HepG2 (cell line): ENCODE measurements around the gene CAVIN2. TPM values are rescaled to one million over a fixed set of nuclear protein-coding genes. Genes with fewer than 3 reads are reported as not detected.

Source experiments
- ATM ChIP-seq: fragments of 450-650 bp; IDR thresholded peaks from 2 replicates; pipeline ENCODE4 v1.7.1; 2017; ENCODE audit warnings: mild to moderate bottlenecking, borderline replicate concordance
- ATRX ChIP-seq: sonication (generic); formaldehyde crosslinking; IDR thresholded peaks from 2 replicates; pipeline ENCODE4 v1.4.0; 2020; ENCODE audit warnings: missing genetic modification reagents, borderline replicate concordance
- CEBPB ChIP-seq: IDR thresholded peaks from 2 replicates; pipeline ENCODE4 v1.6.1; 2011; ENCODE audit warnings: low read depth, low read length, improper control_type of control experiment, borderline replicate concordance
- CEBPZ ChIP-seq: IDR thresholded peaks from 2 replicates; pipeline ENCODE4 v1.6.1; 2012; ENCODE audit warnings: low read length, improper control_type of control experiment
- EHMT2 ChIP-seq: fragments of 200-600 bp; sonication (generic); IDR thresholded peaks from 2 replicates; pipeline ENCODE4 v1.7.0; 2017; ENCODE audit warnings: antibody characterized with exemption, low read depth, low read length, borderline replicate concordance
- ELF3 ChIP-seq: IDR thresholded peaks from 2 replicates; pipeline ENCODE4 v1.6.1; 2016; ENCODE audit warnings: missing genetic modification reagents, missing compliant biosample characterization
- FOXA3 ChIP-seq: IDR thresholded peaks from 2 replicates; pipeline ENCODE4 v1.6.1; 2016; ENCODE audit warnings: missing genetic modification reagents, missing compliant biosample characterization
- HOXA3 ChIP-seq: sonication (generic); formaldehyde crosslinking; IDR thresholded peaks from 2 replicates; pipeline ENCODE4 v1.5.0; 2020; ENCODE audit warnings: missing genetic modification reagents
- MED13 ChIP-seq: sonication (generic); formaldehyde crosslinking; IDR thresholded peaks from 2 replicates; pipeline ENCODE4 v1.5.0; 2020; ENCODE audit warnings: missing genetic modification reagents
- NFE2L2 ChIP-seq: fragments of 150-350 bp; IDR thresholded peaks from 2 replicates; pipeline ENCODE4 v1.6.1; 2014; ENCODE audit warnings: low read length
- NFIB ChIP-seq: sonication (generic); formaldehyde crosslinking; IDR thresholded peaks from 2 replicates; pipeline ENCODE4 v1.9.0; 2021; ENCODE audit warnings: missing genetic modification reagents, mild to moderate bottlenecking, borderline replicate concordance
- RORA ChIP-seq: sonication (generic); formaldehyde crosslinking; IDR thresholded peaks from 2 replicates; pipeline ENCODE4 v1.5.0; 2020; ENCODE audit warnings: mild to moderate bottlenecking, missing genetic modification reagents, moderate library complexity
- SAP130 ChIP-seq: IDR thresholded peaks from 2 replicates; pipeline ENCODE4 v1.6.1; 2016; ENCODE audit warnings: low read depth
- TCF7 ChIP-seq: sonication (generic); IDR thresholded peaks from 2 replicates; pipeline ENCODE4 v1.6.1; 2016; ENCODE audit warnings: antibody characterized with exemption, low read depth
- TEF ChIP-seq: sonication (generic); formaldehyde crosslinking; IDR thresholded peaks from 2 replicates; pipeline ENCODE4 v1.5.0; 2020; ENCODE audit warnings: missing genetic modification reagents
- TFE3 ChIP-seq: IDR thresholded peaks from 2 replicates; pipeline ENCODE4 v1.6.1; 2016
- ZBTB14 ChIP-seq: sonication (generic); formaldehyde crosslinking; IDR thresholded peaks from 2 replicates; pipeline ENCODE4 v1.4.0; 2020; ENCODE audit warnings: missing genetic modification reagents
- ZNF234 ChIP-seq: sonication (generic); formaldehyde crosslinking; conservative IDR thresholded peaks from 2 replicates; pipeline ENCODE4 v1.5.1; 2020; ENCODE audit warnings: mild to moderate bottlenecking, missing genetic modification reagents
- ZNF331 ChIP-seq: sonication (generic); formaldehyde crosslinking; IDR thresholded peaks from 2 replicates; pipeline ENCODE4 v1.4.0; 2020; ENCODE audit warnings: missing genetic modification reagents
- ZNF430 ChIP-seq: sonication (generic); formaldehyde crosslinking; IDR thresholded peaks from 2 replicates; pipeline ENCODE4 v1.9.0; 2021; ENCODE audit warnings: mild to moderate bottlenecking, missing genetic modification reagents
- ZNF547 ChIP-seq: sonication (generic); formaldehyde crosslinking; IDR thresholded peaks from 2 replicates; pipeline ENCODE4 v1.5.1; 2020; ENCODE audit warnings: mild to moderate bottlenecking, missing genetic modification reagents
- ZNF567 ChIP-seq: sonication (generic); formaldehyde crosslinking; IDR thresholded peaks from 2 replicates; pipeline ENCODE4 v1.8.1; 2023; ENCODE audit warnings: mild to moderate bottlenecking, missing genetic modification reagents, borderline replicate concordance
- ZNF615 ChIP-seq: sonication (generic); formaldehyde crosslinking; IDR thresholded peaks from 2 replicates; pipeline ENCODE4 v1.5.0; 2020; ENCODE audit warnings: mild to moderate bottlenecking, missing genetic modification reagents, borderline replicate concordance
- ZNF75D ChIP-seq: sonication (generic); formaldehyde crosslinking; IDR thresholded peaks from 2 replicates; pipeline ENCODE4 v1.8.1; 2023; ENCODE audit warnings: missing genetic modification reagents, mild to moderate bottlenecking, borderline replicate concordance
- ZNF792 ChIP-seq: IDR thresholded peaks from 2 replicates; pipeline ENCODE4 v1.6.1; 2016
- polyA plus RNA-seq, 8 experiments: library from polyadenylated mRNA; depleted of rRNA in 3 of 8; stranded (reverse) in 7 of 8; unstranded in 1 of 8; fragments of >200 nt; fragmentation: Illumina TruSeq in 4 of 8; extraction: Trizol in 4 of 8; gene quantifications; 2 replicates each; pipeline versions ENCODE4 v1.2.1 to v1.2.3, GENCODE V29; 2011 to 2016; ENCODE audit warnings: low read depth in 4 of 8, missing spikeins in 1 of 8, mixed read lengths in 1 of 8; ENCODE audit not compliant: insufficient read depth in 1 of 8
- total RNA-seq, 5 experiments: library from RNA; depleted of rRNA; stranded (reverse); fragments of >200 nt; fragmentation: Illumina TruSeq; extraction: Trizol; gene quantifications; 2 replicates each; pipeline ENCODE4 v1.2.3, GENCODE V29; 2016; ENCODE audit warnings: low read depth in 1 of 5

Gene CAVIN2
- total and polyA plus RNA-seq, 2 of the 13 experiments (the other 11 are each of a cell fraction or from before 2014, with no cell fraction given), result 7.6 to 38.8 TPM

DNA sequence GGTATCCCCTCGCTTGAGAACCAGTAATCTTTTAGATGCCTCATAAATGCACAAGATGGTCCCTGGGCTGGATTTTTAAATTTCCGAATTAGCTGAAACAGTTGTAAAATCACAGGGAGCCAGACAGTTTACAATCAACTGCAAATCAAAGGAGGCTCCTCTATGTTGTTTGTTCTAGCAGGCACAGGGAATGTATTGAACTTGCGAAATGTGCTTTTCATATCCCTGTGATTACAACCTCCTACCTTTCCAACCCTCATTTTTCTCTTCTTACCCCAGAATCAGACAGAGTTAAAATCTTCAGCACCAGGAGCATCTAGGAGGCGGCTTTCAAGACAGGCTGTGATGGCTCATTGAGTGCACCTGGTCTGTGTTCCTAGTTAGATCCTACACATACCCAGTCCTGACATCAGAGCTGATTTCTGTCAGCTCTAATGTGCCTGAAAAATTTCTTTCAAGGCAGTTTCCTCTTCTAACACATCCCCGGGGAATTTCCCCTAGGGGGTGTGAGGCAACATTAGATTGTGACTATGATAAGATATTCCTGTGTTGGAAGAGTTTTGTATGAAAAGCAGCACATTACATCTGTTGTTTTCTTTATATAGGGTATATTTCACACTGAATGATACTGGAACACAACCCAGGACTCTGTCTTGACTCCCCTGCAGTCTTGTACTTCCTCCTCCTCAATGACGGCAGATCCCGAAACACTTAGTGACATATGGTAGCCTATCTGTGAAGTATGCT, 17.9 kb upstream of the CAVIN2 start (continued):
- peak; percentile 22 for TF ChIP-seq SAP130 (CRISPR knock-in tag)
- TF ChIP-seq MED13, result no peak
- no peak for TF ChIP-seq CEBPZ
- TF ChIP-seq ZNF792 (CRISPR knock-in tag), result no peak
- no peak for TF ChIP-seq ATM
- no peak for TF ChIP-seq ZNF234 (CRISPR knock-in tag)
- no peak for TF ChIP-seq NFIB (CRISPR knock-in tag)
- no peak for TF ChIP-seq TFE3 (CRISPR knock-in tag)
- no peak for TF ChIP-seq RORA (CRISPR knock-in tag)
- peak; percentile 70 for TF ChIP-seq TCF7
- TF ChIP-seq ELF3 (CRISPR knock-in tag), result 0 out of 2 replicates have a peak, but pooled peaks have one; percentile 16
- no peak for TF ChIP-seq ZBTB14
- no peak for TF ChIP-seq NFE2L2
- no peak; the same call in 1 of the 2 replicates for TF ChIP-seq EHMT2
- no peak for TF ChIP-seq TEF (CRISPR knock-in tag)
- TF ChIP-seq ZNF615 (CRISPR knock-in tag), result no peak
- no peak for TF ChIP-seq ZNF430
- peak; percentile 92 for TF ChIP-seq CEBPB
- TF ChIP-seq ZNF547, result 0 out of 2 replicates have a peak, but pooled peaks have one; percentile 50
- TF ChIP-seq ATRX (CRISPR knock-in tag), result no peak
- no peak for TF ChIP-seq ZNF331
- no peak for TF ChIP-seq ZNF75D (CRISPR knock-in tag)
- TF ChIP-seq HOXA3 (CRISPR knock-in tag), result no peak
- peak; percentile 24; the same call in 1 of the 2 replicates for TF ChIP-seq ZNF567 (CRISPR knock-in tag)
- peak; percentile 69 for TF ChIP-seq FOXA3 (CRISPR knock-in tag)
